GM12878 (cell line): ENCODE measurements around the gene MAPT. TPM values are rescaled to one million over a fixed set of nuclear protein-coding genes. Genes with fewer than 3 reads are reported as not detected.

Experiments used
- ATAC-seq: fragments of 200-7000 bp; cut with Tn5 transposase; 3 replicates; pipeline ENCODE4 v1.9.1; 2020; ENCODE audit warnings: mild to moderate bottlenecking, moderate library complexity
- BruUV-seq: library from RNA; stranded (reverse); fragments of 400-500 nt; replicated peaks from 2 replicates; lab custom pipeline; 2021; lab: Mats Ljungman, UMichigan
- CTCF ChIA-PET: fragments of 300-600 bp; sonication (Branson Sonifier 250); formaldehyde crosslinking; extraction: SDS; loops from one replicate; lab custom pipeline; 2021; ENCODE audit warnings: inconsistent platforms; lab: Yijun Ruan, JAX
- POLR2A ChIA-PET: fragments of 350-600 bp; formaldehyde crosslinking; extraction: SDS; loops from one replicate; lab custom pipeline; 2021; ENCODE audit warnings: inconsistent platforms; lab: Charles Lee
- RAD21 ChIA-PET: fragments of 300-600 bp; sonication (Branson Sonifier 250); formaldehyde crosslinking; loops from one replicate; lab custom pipeline; 2023; ENCODE audit warnings: antibody characterized with exemption; ENCODE audit not compliant: unreplicated experiment; lab: Charles Lee
- SMC1A ChIA-PET: fragments of 300-600 bp; sonication (Branson Sonifier 250); formaldehyde crosslinking; loops from one replicate; lab custom pipeline; 2023; ENCODE audit not compliant: unreplicated experiment, uncharacterized antibody; lab: Charles Lee
- DNase-seq: peaks from one replicate; pipeline ENCODE4 v3.0.0-alpha.2; 2011; ENCODE audit warnings: low read depth, low spot score
- FAIRE-seq: peaks from 3 replicates; lab custom pipeline; 2011; peaks lifted over from hg19 to GRCh38; lab: Jason Lieb, UNC
- H2AFZ ChIP-seq: 2 replicates; pipeline ENCODE4 v1.6.0; 2011; ENCODE audit warnings: low read depth, low read length, control low read depth; ENCODE audit not compliant: control insufficient read depth
- H3K27ac ChIP-seq: 2 replicates; pipeline ENCODE4 v1.5.1; 2011; ENCODE audit warnings: control low read depth; ENCODE audit not compliant: control insufficient read depth, insufficient read depth
- H3K27me3 ChIP-seq, 2 experiments: replicated peaks in 1 of 2; 2 replicates each; pipeline versions ENCODE4 v1.6.0 to v1.6.1; 2011; ENCODE audit warnings: low read length in 1 of 2; ENCODE audit not compliant: control insufficient read depth in 2 of 2, insufficient read depth in 2 of 2
- H3K36me3 ChIP-seq, 2 experiments: 2 replicates each; pipeline ENCODE4 v1.5.1; 2011; ENCODE audit warnings: low read length in 1 of 2; ENCODE audit not compliant: control insufficient read depth in 2 of 2, insufficient read depth in 2 of 2
- H3K4me1 ChIP-seq: 2 replicates; pipeline ENCODE4 v1.6.1; 2011; ENCODE audit warnings: mild to moderate bottlenecking, low read length, moderate library complexity, mixed read lengths; ENCODE audit not compliant: control insufficient read depth, insufficient read depth
- H3K4me2 ChIP-seq: 2 replicates; pipeline ENCODE4 v1.6.0; 2011; ENCODE audit warnings: control low read depth; ENCODE audit not compliant: control insufficient read depth, insufficient read depth
- H3K4me3 ChIP-seq: fragments of 200-600 bp; sonication (generic); 2 replicates; pipeline ENCODE4 v1.5.1; 2016
- H3K79me2 ChIP-seq: 2 replicates; pipeline ENCODE4 v1.6.0; 2011; ENCODE audit warnings: low read length; ENCODE audit not compliant: control insufficient read depth, insufficient read depth
- H3K9ac ChIP-seq: 2 replicates; pipeline ENCODE4 v1.8.0; 2011; ENCODE audit warnings: low read length, control low read depth, mixed read lengths; ENCODE audit not compliant: control insufficient read depth, insufficient read depth
- H3K9me3 ChIP-seq: replicated peaks from 3 replicates; pipeline ENCODE4 v1.5.1; 2011; ENCODE audit warnings: mild to moderate bottlenecking, low read length; ENCODE audit not compliant: control insufficient read depth, insufficient read depth
- H4K20me1 ChIP-seq: 2 replicates; pipeline ENCODE4 v1.6.0; 2011; ENCODE audit not compliant: control insufficient read depth, insufficient read depth
- CEBPB ChIP-seq, 2 experiments: fragments of 150-350 bp in 1 of 2; IDR thresholded peaks; 2 replicates each; pipeline ENCODE4 v1.6.1; 2012 to 2014; ENCODE audit warnings: low read depth in 2 of 2, low read length in 2 of 2, borderline replicate concordance in 1 of 2, inconsistent platforms in 1 of 2
- CUX1 ChIP-seq: IDR thresholded peaks from 2 replicates; pipeline ENCODE4 v1.6.1; 2012; ENCODE audit warnings: improper control_type of control experiment, low read depth, low read length; ENCODE audit not compliant: insufficient replicate concordance
- FOXK2 ChIP-seq: fragments of 450-650 bp; IDR thresholded peaks from 2 replicates; pipeline ENCODE4 v1.6.1; 2017; ENCODE audit warnings: mild to moderate bottlenecking, moderate library complexity
- HDAC2 ChIP-seq: fragments of 200-600 bp; sonication (generic); IDR thresholded peaks from 2 replicates; pipeline ENCODE4 v1.6.1; 2017
- IRF4 ChIP-seq: IDR thresholded peaks from 2 replicates; pipeline ENCODE4 v1.6.1; 2011; ENCODE audit warnings: low read depth, low read length
- MTA3 ChIP-seq: IDR thresholded peaks from 2 replicates; pipeline ENCODE4 v1.6.1; 2012; ENCODE audit warnings: low read length, inconsistent platforms, borderline replicate concordance
- NR2F1 ChIP-seq: fragments of 450-650 bp; conservative IDR thresholded peaks from 2 replicates; pipeline ENCODE4 v1.6.1; 2017; ENCODE audit warnings: mild to moderate bottlenecking
- SPI1 ChIP-seq: IDR thresholded peaks from 2 replicates; pipeline ENCODE4 v1.6.1; 2011; ENCODE audit warnings: low read depth, mild to moderate bottlenecking, low read length, moderate library complexity, borderline replicate concordance; ENCODE audit not compliant: insufficient read depth
- STAT3 ChIP-seq: IDR thresholded peaks from 2 replicates; pipeline ENCODE4 v1.6.1; 2011; ENCODE audit warnings: low read depth, low read length, improper control_type of control experiment
- ZNF274 ChIP-seq: IDR thresholded peaks from one replicate; pipeline ENCODE4 v1.8.0; 2011; ENCODE audit not compliant: insufficient read length, insufficient read depth
- ZNF622 ChIP-seq: fragments of 450-650 bp; IDR thresholded peaks from 2 replicates; pipeline ENCODE4 v1.6.1; 2017; ENCODE audit warnings: mild to moderate bottlenecking, inconsistent platforms
- WGBS: methylation state at CpG from one replicate; pipeline ENCODE4 v1.1.6; 2016; ENCODE audit warnings: low lambda C conversion rate; ENCODE audit not compliant: insufficient replicate concordance, insufficient coverage; ENCODE audit errors: missing lambda C conversion rate; 5-methylcytosine and 5-hydroxymethylcytosine counted together
- in situ Hi-C: fragments of 300-500 bp; cut with MboI; formaldehyde crosslinking; loops from 9 replicates; pipeline ENCODE4 v1.14.3; 2018; ENCODE audit warnings: mixed read lengths
- intact Hi-C: fragments of 100-400 bp; cut with micrococcal nuclease; formaldehyde crosslinking; loops from one replicate; pipeline ENCODE4 v1.14.2; 2022; ENCODE audit not compliant: unreplicated experiment
- polyA plus RNA-seq, 11 experiments: library from polyadenylated mRNA; depleted of rRNA in 4 of 11; unstranded in 6 of 11; stranded (reverse) in 5 of 11; fragments of >200 nt; fragmentation: Nextera tagmentation in 4 of 11; fragmentation: Illumina TruSeq in 1 of 11; extraction: Ambion mirVana in 4 of 11; extraction: Trizol in 1 of 11; gene quantifications; 1 replicate in 1 of 11; 2 replicates in 10 of 11; pipeline versions ENCODE4 v1.2.1 to v1.2.3, GENCODE V29; 2011 to 2016; ENCODE audit warnings: inconsistent platforms in 2 of 11, missing spikeins in 2 of 11, low read depth in 1 of 11
- total RNA-seq, 4 experiments: library from RNA; depleted of rRNA in 3 of 4; stranded (reverse); fragments of >200 nt in 3 of 4; fragmentation: Illumina TruSeq in 1 of 4; extraction: Trizol in 1 of 4; gene quantifications; 2 replicates each; pipeline versions ENCODE4 v1.2.1 to v1.2.3, GENCODE V29; 2013 to 2021
- TF ChIP-seq, protein P1 (sequence below): fragments of 450-650 bp; IDR thresholded peaks from 2 replicates; pipeline ENCODE4 v1.6.1; 2016; ENCODE audit warnings: mild to moderate bottlenecking
- TF ChIP-seq, protein P2 (sequence below): fragments of 450-650 bp; IDR thresholded peaks from 2 replicates; pipeline ENCODE4 v1.6.1; 2018; ENCODE audit warnings: borderline replicate concordance, mild to moderate bottlenecking; ENCODE audit not compliant: partially characterized antibody
- TF ChIP-seq, protein P3 (sequence below): fragments of 450-650 bp; IDR thresholded peaks from 2 replicates; pipeline ENCODE4 v1.6.1; 2017; ENCODE audit warnings: low read depth, mild to moderate bottlenecking, moderate library complexity

Gene MAPT
- total and polyA plus RNA-seq, 10 of the 15 experiments (the other 5 are each of a cell fraction or from before 2014, with no cell fraction given) = under 0.01 to 0.05 (median 0.03) TPM; not detected in 7

DNA sequence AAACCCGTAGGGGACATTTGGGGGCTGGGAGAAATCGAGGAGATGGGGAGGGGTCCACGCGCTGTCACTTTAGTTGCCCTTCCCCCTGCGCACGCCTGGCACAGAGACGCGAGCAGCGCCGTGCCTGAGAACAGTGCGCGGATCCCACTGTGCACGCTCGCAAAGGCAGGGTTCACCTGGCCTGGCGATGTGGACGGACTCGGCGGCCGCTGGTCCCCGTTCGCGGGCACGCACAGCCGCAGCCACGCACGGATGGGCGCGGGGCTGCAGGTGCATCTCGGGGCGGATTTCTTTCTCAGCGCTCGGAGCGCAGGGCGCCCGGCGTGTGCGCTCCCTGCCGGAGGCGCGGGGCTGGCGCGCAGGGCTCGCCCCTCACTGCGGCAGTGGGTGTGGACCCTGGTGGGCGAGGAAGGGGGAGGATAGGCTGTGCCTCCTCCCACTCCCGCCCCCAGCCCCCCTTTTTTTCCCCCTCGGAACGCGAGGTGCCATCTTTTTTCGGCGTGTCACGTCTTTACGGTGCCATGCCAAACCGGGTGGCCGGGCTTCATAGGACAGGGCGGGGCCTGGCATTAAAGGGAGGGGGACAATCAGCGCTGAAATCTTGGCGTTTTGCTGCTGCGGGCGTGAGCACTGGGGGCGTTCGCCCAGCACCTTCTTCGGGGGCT, 1.1 kb downstream of the MAPT start:
- Histone ChIP-seq H3K9me3 (no peaks in the 10 kb centered on the region), H3K27ac (no peak overlapping the region), H2AFZ (no peak overlapping the region), H3K27me3 (peaks cover 15 to 23% of the 10 kb centered on the region in 2 experiments), H4K20me1 (no peaks in the 10 kb centered on the region), H3K9ac (no peak overlapping the region), H3K4me2 (peak overlapping the region; percentile 48), H3K79me2 (no peaks in the 10 kb centered on the region), H3K36me3 (no peaks in the 10 kb centered on the region), H3K4me1 (no peaks in the 10 kb centered on the region), H3K4me3 (peak overlapping the region; percentile 82; the same call in 1 of the 2 replicates)
- intact Hi-C loops (no loop called here), in situ Hi-C loops (no loop called here)
- no TSS peak for BruUV-seq
- 4% methylated on average over 55 of the region's 63 CpGs for WGBS
- DNase-seq (no peak), ATAC-seq (no peak), FAIRE-seq (no peak)
- ChIA-PET POLR2A (no interaction called here), CTCF (no interaction called here), RAD21 (no interaction called here), SMC1A (no interaction called here)
- TF ChIP-seq, protein P1, sequence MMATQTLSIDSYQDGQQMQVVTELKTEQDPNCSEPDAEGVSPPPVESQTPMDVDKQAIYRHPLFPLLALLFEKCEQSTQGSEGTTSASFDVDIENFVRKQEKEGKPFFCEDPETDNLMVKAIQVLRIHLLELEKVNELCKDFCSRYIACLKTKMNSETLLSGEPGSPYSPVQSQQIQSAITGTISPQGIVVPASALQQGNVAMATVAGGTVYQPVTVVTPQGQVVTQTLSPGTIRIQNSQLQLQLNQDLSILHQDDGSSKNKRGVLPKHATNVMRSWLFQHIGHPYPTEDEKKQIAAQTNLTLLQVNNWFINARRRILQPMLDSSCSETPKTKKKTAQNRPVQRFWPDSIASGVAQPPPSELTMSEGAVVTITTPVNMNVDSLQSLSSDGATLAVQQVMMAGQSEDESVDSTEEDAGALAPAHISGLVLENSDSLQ = no peak
- TF ChIP-seq MTA3 = no peak
- no peak for TF ChIP-seq ZNF274
- TF ChIP-seq, protein P2, sequence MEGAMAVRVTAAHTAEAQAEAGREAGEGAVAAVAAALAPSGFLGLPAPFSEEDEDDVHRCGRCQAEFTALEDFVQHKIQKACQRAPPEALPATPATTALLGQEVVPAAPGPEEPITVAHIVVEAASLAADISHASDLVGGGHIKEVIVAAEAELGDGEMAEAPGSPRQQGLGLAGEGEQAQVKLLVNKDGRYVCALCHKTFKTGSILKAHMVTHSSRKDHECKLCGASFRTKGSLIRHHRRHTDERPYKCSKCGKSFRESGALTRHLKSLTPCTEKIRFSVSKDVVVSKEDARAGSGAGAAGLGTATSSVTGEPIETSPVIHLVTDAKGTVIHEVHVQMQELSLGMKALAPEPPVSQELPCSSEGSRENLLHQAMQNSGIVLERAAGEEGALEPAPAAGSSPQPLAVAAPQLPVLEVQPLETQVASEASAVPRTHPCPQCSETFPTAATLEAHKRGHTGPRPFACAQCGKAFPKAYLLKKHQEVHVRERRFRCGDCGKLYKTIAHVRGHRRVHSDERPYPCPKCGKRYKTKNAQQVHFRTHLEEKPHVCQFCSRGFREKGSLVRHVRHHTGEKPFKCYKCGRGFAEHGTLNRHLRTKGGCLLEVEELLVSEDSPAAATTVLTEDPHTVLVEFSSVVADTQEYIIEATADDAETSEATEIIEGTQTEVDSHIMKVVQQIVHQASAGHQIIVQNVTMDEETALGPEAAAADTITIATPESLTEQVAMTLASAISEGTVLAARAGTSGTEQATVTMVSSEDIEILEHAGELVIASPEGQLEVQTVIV = no peak
- TF ChIP-seq CEBPB (IDR thresholded peaks at IDR 0.05; ENCODE audit: borderline replicate concordance in 1 of 2, low read depth in 2 of 2, low read length in 2 of 2) = no peak
- TF ChIP-seq, protein P3, sequence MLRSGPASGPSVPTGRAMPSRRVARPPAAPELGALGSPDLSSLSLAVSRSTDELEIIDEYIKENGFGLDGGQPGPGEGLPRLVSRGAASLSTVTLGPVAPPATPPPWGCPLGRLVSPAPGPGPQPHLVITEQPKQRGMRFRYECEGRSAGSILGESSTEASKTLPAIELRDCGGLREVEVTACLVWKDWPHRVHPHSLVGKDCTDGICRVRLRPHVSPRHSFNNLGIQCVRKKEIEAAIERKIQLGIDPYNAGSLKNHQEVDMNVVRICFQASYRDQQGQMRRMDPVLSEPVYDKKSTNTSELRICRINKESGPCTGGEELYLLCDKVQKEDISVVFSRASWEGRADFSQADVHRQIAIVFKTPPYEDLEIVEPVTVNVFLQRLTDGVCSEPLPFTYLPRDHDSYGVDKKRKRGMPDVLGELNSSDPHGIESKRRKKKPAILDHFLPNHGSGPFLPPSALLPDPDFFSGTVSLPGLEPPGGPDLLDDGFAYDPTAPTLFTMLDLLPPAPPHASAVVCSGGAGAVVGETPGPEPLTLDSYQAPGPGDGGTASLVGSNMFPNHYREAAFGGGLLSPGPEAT = no peak
- TF ChIP-seq FOXK2 = no peak
- no peak for TF ChIP-seq IRF4
- TF ChIP-seq CUX1 = no peak
- TF ChIP-seq NR2F1 = no peak
- TF ChIP-seq STAT3 = no peak
- no peak for TF ChIP-seq SPI1
- no peak for TF ChIP-seq ZNF622
- peak; percentile 94 for TF ChIP-seq HDAC2
